ENCODE results near the gene DENR.

- TF ChIP-seq EZH2phosphoT487 (IDR thresholded peaks at IDR 0.05; ENCODE audit: insufficient read depth, low read depth) (no peak), EZH2 (IDR thresholded peaks at IDR 0.05; ENCODE audit: insufficient read depth, poor library complexity, severe bottlenecking) (no peak)
These were observed 27.9 kb upstream of the DENR start for GRCh38 chr12:122724641-122725243.

Measured in GM23248 (cell line).